ENCODE results near the gene ZCCHC2.

DNA sequence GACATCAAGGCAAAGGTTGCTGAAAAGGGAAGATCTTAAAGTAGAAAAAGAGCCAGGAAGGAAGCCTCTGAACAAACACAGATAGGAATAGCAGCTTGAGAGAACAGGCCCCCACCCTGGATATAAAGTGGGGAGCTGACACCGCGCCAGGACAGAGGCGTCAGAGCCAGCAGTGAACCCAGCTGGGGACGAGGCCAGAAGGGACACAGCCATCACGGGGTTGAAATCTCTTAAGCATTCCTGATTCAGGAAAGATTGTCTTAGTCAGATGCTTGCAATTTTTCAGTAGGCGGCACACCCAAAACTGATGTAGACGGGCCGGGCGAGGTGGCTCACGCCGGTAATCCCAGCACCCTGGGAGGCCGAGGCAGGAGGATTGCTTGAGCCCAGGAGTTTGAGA lies 98.7 kb downstream of the ZCCHC2 start:
- TF ChIP-seq CTBP1 (IDR thresholded peaks at IDR 0.05; ENCODE audit: borderline replicate concordance), result no peak
- no peak for TF ChIP-seq FOXK2 (IDR thresholded peaks at IDR 0.05)
- no peak for TF ChIP-seq L3MBTL2 (conservative IDR thresholded peaks at IDR 0.05)
- no peak for TF ChIP-seq SP1 (IDR thresholded peaks at IDR 0.05)
- no peak for TF ChIP-seq FOXA1 (IDR thresholded peaks at IDR 0.05)
- no peak for TF ChIP-seq HDGF (IDR thresholded peaks at IDR 0.05; ENCODE audit: borderline replicate concordance)
- TF ChIP-seq FOXM1 (IDR thresholded peaks at IDR 0.05; ENCODE audit: borderline replicate concordance), result no peak
- TF ChIP-seq, protein P1, sequence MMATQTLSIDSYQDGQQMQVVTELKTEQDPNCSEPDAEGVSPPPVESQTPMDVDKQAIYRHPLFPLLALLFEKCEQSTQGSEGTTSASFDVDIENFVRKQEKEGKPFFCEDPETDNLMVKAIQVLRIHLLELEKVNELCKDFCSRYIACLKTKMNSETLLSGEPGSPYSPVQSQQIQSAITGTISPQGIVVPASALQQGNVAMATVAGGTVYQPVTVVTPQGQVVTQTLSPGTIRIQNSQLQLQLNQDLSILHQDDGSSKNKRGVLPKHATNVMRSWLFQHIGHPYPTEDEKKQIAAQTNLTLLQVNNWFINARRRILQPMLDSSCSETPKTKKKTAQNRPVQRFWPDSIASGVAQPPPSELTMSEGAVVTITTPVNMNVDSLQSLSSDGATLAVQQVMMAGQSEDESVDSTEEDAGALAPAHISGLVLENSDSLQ (IDR thresholded peaks at IDR 0.05), result no peak
- TF ChIP-seq SUZ12 (IDR thresholded peaks at IDR 0.05), result no peak
- no peak for TF ChIP-seq ELF4 (IDR thresholded peaks at IDR 0.05)
